Daoy (cell line): ENCODE measurements around the gene ATOH8. TPM values are rescaled to one million over a fixed set of nuclear protein-coding genes. Genes with fewer than 3 reads are reported as not detected.

Experiments
- DNase-seq: peaks from one replicate; pipeline ENCODE4 v3.0.0-alpha.2; 2015; ENCODE audit warnings: low read depth
- total RNA-seq: library from RNA; depleted of rRNA; stranded (reverse); fragments of >200 nt; shearing (Covaris generic); gene quantifications from 2 replicates; pipeline ENCODE4 v1.2.3, GENCODE V29; 2014

ATOH8 gene
- total RNA-seq, 1 experiment from 2014 or later = 17.7 TPM

DNA sequence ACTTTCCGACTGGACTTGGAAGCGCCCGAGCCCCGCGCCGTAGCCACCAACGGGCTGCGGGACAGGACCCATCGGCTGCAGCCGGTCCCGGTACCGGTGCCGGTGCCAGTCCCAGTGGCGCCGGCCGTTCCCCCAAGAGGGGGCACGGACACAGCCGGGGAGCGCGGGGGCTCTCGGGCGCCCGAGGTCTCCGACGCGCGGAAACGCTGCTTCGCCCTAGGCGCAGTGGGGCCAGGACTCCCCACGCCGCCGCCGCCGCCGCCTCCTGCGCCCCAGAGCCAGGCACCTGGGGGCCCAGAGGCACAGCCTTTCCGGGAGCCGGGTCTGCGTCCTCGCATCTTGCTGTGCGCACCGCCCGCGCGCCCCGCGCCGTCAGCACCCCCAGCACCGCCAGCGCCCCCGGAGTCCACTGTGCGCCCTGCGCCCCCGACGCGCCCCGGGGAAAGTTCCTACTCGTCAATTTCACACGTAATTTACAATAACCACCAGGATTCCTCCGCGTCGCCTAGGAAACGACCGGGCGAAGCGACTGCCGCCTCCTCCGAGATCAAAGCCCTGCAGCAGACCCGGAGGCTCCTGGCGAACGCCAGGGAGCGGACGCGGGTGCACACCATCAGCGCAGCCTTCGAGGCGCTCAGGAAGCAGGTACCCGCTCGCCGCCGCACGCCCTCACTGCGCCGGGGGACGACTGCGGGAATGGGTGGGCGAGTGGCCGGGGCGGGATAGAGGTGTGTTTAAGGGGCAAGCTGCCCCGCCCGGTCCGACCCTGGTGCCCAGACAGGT lies 713 bp downstream of the ATOH8 start:
- peak; percentile 58 for DNase-seq

DNA sequence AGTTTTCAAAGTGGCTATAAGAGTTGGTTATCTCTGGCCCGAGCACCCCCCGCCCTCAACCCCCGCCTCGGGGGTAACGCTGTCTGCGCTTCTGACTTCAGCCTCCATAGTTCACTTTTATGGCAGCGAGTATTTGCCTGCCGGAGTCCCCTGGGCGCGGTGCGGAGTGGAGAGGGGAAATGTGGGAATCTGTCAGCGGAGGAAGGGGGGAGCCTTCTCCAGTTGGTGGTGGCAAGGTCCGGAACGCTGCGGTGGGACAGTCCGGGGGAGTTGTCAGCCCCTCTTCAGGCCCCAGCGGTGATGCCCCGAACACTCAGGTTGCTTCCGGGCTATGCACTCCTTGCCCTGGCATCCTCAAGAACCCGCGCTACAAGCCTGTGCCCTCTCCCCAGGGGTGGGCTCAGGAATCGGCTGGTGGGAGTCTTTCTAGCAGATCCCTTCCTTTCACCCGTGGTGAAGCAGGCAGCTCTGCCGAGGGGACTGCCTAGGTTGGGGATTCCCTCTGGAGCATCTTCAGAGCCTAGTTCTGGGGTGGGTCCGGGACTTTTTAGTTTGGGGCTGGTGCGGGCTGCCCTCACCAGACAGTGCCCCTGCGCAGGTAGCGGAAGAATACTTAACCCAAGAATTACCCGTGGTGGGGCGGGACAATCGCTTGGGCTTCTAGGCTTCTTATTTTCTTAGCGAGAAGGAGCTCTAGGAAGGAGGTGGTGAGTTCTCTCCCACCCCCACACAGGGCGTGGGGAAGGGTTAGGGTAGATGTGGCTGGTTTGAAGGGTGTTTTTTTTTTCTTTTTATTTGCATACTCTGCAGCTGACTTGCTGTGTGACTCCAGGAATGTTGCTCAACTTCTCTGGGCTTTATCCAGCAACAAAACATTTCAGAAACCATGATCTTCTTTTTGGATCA lies 1.6 kb downstream of the ATOH8 start:
- DNase-seq = peak; percentile 30

DNA sequence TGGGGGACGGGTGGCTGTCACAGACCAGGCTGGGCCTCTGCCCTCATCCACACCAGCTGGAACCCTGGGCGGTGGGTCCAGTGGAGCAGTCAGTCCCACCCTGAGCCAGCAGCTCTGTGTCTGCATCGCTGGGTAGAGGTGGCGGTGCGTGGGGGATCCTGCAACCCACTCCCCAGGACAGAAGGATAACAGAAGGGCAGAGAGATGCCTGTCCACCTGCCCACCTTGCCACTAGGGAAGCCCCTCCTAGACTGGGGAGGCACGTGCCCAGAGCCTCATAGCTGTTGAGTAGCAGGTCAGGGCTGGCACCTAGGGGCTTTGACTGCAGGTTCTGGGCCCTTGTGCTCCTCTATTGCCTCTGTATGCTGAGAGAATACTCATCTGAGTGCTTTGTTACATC lies 2.4 kb downstream of the ATOH8 start:
- no peak for DNase-seq

DNA sequence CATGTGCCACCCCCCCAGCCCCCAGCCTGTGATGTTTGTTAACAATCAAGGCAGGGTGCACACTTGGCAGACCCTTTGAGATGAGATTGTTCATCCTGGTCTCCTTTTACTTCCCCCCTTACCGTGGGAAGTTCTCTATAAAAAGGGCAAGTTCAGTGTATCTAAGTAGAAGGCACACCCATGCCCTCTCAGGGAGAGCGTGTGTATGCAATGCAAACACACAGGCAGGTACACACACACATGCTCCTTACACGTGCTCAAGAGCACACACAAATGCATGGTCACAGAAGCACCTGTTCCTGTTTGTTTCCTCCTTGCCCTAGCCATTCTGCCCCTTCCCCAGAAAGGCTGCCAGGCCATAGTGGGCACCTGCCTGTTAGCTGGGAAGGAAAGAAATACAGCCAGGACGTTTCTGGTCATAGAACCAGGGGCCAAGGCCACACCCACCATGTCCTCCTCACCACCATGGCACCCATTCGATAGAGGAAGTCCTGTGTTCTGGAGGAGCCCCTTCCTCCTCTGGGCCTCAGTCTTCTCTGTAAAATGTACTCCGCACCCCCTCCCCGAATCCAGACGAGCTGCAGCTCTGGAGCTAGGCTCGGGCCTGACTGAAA lies 3.1 kb downstream of the ATOH8 start:
- no peak for DNase-seq

DNA sequence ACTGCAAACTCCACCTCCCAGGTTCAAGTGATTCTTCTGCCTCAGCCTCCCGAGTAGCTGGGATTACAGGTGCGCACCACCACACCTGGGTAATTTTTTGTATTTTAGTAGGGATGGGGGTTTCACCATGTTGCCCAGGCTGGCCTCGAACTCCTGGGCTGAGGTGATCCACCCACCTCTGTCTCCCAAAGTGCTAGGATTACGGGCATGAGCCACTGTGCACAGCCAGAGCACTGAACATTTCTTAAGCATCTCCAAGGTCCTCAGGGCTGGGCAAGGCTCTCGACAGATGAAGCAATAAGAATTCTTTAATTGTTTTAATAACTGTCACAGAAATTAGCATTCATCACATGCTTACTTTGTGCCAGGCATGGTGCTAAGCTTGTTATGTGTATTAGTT lies 4.1 kb downstream of the ATOH8 start:
- no peak for DNase-seq

DNA sequence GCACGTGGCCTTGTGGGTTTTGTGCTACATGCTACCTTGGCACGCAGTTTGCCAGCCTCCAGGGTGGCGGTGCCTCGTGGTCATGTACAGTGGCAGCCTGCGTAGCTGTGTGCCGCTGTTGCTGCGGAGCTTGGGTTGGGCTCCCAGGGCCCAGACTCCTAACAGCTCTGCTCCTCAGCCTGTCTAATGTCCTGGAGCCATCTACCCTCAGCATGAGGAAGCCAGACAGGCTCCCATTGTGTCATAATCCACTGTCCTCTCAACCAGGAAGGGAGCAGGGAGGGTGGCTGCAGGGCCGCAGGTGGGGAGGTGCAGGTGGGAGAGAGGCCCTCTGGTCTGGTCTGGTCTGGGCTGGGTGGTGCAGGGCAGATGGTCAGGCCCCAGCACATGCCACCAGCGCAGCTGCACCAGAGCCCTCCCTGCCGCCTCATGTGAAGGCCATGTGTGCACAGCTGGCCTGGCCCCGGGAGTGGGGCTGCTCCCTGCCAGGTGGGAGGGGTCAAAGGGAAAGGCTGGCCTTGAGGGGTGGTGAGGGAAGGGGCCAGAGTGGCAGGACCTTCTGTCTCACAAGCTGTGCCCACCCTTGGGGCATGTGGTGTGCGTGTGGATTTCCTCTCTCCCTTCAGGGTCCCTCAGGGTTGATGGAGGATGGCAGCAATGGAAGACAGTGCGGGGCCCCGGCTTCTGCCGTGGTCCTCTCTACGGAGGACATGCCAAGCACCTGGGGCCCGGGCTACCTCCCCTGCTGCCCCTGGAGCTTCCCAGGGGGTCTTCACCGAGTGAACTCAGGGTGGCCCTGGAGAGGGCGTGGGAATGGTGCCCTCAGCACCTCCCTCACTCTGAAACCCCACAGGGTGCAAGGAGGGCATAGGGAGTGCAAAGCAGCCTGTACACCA lies 4.8 kb downstream of the ATOH8 start:
- no peak for DNase-seq

DNA sequence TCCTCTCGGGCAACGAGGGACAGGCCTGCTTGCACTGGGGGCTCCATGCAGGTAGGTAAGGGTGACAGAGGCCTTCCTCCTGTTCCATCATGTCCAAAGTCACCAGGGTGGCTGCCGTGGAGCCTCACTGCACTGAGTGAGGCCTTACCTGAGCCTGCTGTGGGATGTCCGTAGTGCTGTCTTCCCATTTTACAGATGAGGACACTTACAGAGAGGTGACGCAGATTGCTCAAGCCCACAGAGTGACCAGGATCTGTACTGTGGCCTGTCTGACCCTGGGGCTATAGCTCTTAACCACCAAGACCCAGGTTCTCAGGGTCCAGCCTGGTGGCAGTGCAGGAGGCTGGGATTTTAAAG lies 5.4 kb downstream of the ATOH8 start:
- no peak for DNase-seq

DNA sequence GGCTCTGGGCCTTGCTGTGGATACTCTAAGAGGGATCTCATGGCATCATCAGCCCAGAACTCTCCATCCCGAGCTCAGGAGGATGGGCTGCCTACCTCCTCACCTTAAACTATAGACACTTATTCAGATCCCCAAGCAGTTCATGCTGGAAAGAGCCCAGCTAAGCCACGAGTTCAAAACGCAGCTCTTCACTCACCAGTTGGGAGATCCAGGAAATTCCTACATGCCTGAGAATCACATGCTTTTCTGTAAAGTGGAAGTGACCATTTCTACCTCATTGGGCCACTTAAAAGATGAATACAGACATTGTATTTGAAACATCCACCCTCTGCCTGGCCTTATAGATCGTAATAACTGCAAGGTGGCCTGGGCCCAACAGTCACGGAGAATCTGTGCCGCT lies 6.6 kb downstream of the ATOH8 start:
- no peak for DNase-seq

DNA sequence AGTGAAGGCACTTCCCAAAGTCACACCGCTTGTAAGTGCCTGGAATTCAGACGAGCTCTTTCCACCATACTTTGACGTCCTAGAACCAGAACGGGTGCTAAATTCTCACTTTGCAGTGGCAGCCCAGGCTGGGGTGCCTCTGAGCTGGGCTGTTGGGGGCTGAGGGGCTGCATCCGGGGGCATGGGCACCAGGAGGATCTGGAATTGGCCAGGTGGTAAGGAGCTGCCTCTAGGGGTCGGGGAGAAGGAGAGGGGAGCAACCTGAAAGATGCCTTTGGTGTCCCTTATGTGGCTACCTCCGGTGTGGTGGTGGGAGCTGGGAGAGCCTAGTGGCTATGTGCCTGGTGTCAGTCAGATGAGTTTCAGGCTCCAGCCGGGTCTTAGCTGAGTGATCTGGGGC lies 7.1 kb downstream of the ATOH8 start:
- no peak for DNase-seq

DNA sequence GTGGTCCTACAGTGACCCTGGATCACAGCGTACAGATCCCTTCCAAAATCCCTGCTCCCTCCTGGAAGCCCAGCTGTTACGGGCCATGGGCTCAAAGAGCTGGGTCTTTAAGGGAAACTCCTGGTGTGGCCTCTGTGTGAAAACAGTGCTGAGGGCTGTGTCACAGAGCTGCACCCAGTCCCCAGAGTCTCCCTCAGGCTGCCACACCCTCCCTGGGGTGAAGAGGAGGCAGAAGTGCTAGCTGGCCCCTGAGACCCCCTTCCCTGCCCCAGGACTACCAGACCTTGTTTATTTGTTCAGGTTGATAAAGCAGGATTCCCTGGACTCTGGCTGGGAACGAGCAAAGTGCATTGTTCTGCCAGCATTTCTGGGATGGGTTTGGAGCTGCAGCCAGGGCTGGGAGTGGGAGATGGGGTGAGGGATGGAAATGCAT lies 7.7 kb downstream of the ATOH8 start:
- no peak for DNase-seq

DNA sequence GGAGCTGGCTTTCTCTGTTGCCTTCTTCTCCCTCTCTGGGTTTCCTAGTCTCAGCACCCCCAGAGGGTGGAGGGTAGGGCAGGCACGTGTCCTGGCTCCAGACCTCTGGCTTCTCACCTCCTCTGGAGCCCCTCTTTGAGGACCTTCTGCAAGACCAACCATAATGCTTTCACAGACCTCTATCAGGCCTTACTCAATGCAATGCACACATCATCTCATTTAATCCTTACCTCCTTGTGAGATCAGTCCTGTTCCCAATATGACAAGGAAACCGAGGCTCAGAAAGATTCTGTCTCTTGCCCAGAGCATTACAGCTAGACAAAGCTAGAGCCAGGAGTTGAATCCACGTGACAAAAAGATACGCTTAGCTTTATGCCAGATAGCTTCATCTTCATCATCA lies 8.2 kb downstream of the ATOH8 start:
- no peak for DNase-seq

DNA sequence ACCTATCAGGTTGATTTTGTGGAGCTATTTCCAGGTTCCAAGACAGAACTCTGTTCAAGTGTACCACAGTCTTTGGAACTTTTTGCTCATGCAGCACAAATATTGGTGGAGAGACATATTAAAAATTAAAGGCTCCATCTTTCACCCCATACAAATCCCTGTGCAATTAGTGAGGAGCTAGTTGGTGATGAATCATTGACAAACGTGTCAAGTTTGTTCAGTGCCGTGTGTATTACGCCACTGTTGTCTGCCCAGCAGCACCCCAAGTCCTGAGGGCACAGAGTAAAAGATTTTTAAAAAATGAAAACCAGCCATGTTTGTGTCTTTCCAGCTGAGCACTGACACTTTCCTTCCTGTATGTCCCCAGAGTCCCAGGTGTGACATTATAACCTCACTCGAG lies 9.3 kb downstream of the ATOH8 start:
- no peak for DNase-seq

DNA sequence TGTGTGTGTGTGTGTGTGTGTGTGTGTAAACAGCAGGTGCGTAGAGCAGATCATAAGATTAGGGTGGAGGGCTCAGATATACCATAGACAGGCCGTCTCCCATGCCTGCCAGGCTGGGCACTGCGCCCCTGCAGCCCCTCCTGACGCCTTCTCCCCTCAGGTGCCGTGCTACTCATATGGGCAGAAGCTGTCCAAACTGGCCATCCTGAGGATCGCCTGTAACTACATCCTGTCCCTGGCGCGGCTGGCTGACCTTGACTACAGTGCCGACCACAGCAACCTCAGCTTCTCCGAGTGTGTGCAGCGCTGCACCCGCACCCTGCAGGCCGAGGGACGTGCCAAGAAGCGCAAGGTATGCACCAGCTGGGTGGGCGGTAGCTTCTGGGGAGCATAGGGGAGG lies 10.0 kb downstream of the ATOH8 start:
- no peak for DNase-seq

DNA sequence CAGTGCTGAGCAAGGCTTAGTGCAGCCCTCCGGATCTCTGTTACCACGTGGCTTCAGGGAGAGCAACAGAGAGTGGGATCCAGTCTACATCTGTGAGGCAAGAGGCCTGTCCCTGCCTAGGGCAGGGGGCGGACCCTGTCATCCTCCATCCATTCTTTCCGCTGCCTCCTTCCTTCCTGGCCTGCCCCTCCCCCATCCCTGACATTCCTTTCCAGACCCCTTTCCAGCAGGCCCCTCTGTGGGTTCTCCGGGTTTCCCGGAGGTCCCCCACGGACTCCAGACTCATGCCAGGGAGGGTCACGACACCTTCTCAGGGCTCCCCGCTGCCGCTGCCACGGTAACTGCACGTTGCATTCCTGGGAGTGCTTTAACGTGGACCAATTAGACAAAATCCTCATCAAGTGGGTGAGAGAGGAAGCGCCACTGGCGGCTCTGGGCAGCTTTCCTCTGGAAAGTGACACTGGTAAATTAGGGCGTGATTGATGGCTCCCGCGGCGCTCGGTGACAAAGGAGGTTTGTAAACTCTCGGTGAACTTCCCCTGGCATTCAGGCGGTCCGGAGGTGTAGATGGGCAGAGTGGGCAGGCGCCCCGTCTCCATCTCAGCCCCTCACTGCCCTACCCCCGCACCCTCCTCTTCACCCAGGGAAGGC lies 11.4 kb downstream of the ATOH8 start:
- DNase-seq = peak; percentile 66

DNA sequence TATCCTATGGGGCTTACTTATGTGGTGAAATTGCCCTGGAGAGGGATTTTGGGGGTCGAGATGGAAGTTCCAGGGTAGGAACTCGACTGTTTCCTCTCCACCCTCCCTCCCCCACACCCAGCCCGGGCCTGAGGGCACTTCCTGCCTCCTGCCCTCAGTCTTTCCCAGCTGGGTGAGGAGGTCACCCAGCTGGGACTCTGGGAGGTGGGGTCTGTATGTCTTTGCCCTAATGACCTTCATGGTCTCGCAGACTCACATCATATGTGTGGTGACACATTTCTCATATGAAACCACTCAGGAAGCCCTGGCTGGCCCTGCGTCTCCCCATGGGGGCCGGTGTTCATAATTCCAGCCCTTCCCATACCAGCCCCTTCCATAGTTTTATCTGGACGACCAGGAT lies 12.4 kb downstream of the ATOH8 start:
- peak; percentile 30 for DNase-seq

DNA sequence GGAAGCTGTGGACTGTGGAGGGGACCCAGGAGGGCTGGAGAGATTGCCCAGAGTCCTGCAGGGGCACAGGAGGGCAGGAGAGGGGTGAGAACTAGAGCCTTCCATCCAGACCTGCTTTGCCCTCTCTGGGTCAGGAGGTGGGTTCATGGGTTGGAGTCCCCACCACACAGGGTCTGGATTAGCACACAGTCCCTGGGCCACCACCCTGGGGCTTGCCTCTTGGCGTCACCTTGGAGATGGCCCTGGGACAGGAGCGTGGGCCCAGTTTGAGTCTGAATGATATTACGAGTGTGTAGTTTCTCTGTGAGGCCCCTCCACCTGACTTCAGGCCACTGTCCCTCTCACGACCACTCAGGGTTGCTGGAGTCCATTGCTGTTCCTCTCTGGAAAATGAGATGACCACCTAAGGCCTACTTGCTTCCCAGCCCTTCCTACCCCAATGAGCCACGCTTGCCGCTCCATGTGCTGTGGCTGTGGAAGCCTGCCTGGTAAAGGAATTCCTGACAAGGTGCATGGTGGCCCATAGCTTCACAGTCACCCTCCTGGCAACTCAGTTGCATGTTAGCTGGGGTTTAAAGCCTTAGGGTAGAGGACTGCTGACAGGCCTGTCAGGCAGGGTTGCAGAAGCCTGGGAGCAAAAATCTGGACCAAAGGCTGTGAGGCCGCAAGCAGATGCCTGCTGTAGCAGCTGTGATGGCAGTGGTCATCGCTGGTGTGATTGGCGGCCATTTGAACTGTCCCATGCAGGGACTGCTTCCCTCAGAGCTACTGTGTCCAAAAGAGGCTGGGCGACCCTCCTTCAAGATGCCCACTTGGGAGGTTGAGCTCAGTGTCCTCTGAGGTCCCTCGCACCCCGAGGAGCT lies 14.2 kb downstream of the ATOH8 start:
- DNase-seq = no peak

DNA sequence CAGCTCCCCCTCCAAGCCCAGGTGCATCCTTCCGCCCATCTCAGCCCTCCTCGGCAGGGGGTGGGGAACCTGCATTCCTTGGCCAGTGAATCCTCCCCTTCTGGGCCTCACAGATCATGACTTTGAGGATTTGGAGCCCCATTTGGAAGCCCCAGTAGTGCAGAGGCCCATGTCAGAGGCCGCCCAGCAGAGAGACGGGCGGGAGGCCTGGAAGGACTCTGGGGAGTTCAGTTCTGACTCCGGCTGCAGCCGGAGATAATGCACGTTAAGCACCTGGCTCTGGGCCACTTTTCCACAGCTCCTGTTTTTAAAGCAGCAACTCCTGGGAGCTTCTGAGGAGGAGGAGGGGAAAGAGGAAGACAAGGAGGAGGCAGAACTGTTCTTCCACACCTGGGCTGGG lies 14.9 kb downstream of the ATOH8 start:
- DNase-seq = peak; percentile 52

DNA sequence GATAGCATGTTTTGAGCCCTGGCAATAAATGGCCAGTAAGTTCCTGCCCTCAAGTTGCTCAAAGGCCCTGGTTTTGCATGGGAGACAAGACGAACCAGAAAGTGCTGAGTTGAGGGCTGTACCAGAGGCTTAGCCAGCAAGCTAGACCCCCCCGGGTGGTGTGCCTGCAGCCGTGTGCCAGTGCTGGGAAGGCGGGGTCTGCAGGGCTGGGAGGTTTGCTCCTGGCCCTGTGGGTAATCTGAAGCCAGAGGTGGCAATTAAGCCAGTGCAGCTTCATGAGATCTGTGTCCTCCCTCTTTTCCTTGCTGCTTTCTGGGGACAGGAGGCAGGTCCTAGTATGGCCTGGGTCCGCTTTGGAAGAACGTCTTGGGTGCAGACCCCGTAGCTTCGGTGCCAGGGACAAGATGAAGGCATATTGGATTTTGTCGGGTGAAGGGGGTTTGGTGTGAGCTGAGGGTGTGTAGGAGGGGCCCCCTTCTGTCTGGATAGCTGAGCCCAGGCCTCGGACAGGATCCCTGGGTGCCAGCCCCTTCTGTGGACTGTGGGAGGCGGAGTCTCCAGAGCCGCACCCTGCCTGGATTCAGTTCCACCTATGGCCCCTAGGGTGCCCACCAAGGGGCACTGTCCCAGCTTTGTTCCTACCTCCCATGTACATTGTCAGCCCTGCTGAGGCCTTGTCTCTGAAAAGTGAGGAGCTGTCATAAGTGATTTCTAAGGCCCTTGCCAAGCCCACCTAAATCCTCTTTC lies 15.6 kb downstream of the ATOH8 start:
- peak; percentile 56 for DNase-seq

DNA sequence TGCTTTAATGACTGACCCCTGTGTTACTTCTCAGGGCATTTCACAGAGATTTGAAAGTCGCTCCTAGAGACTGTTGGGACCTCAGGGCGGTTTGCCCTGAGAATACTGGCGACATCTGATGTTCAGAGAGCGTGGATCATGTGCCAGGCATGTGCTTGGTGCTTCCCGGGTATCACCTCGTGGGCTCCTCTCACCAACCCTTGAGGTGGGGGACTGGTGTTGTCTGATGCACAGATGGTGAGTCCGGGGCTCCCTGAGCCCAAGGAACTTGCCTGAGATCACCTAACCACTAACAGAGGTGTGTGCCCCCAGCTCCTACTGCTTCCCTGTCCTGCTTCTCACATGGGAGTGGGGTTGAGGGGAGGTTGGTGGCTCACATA lies 16.2 kb downstream of the ATOH8 start:
- no peak for DNase-seq
